ENCODE measurements around the gene INTS11.

The INTS11 gene

GRCh38 chr1:1285611-1286311 is 38.7 kb downstream of the INTS11 start:
- peaks cover 4% of the 10 kb centered on the region for H3K27me3 ChIP-seq
- H3K4me1 ChIP-seq (ENCODE audit: control insufficient read depth in 1 of 2, insufficient read depth in 1 of 2, low read depth in 1 of 2, low read length in 1 of 2): no peaks in the 10 kb centered on the region
- no peaks in the 10 kb centered on the region for H3K36me3 ChIP-seq
- no peaks in the 10 kb centered on the region for H3K9me3 ChIP-seq
- no peak overlapping the region for H3K4me3 ChIP-seq (ENCODE audit: low read depth in 1 of 2, low read length in 1 of 2)
- H3K27ac ChIP-seq: no peak overlapping the region
- no peak for TF ChIP-seq CTCF (IDR thresholded peaks at IDR 0.05)

GRCh38 chr1:1285102-1285571 is 39.3 kb downstream of the INTS11 start:
- no peak overlapping the region for H3K27ac ChIP-seq
- no peaks in the 10 kb centered on the region for H3K9me3 ChIP-seq
- no peak for TF ChIP-seq CTCF (IDR thresholded peaks at IDR 0.05)
- H3K4me1 ChIP-seq (ENCODE audit: control insufficient read depth in 1 of 2, insufficient read depth in 1 of 2, low read depth in 1 of 2, low read length in 1 of 2): no peaks in the 10 kb centered on the region
- peaks cover 4% of the 10 kb centered on the region for H3K27me3 ChIP-seq
- no peaks in the 10 kb centered on the region for H3K36me3 ChIP-seq
- no peak overlapping the region for H3K4me3 ChIP-seq (ENCODE audit: low read depth in 1 of 2, low read length in 1 of 2)

DNA sequence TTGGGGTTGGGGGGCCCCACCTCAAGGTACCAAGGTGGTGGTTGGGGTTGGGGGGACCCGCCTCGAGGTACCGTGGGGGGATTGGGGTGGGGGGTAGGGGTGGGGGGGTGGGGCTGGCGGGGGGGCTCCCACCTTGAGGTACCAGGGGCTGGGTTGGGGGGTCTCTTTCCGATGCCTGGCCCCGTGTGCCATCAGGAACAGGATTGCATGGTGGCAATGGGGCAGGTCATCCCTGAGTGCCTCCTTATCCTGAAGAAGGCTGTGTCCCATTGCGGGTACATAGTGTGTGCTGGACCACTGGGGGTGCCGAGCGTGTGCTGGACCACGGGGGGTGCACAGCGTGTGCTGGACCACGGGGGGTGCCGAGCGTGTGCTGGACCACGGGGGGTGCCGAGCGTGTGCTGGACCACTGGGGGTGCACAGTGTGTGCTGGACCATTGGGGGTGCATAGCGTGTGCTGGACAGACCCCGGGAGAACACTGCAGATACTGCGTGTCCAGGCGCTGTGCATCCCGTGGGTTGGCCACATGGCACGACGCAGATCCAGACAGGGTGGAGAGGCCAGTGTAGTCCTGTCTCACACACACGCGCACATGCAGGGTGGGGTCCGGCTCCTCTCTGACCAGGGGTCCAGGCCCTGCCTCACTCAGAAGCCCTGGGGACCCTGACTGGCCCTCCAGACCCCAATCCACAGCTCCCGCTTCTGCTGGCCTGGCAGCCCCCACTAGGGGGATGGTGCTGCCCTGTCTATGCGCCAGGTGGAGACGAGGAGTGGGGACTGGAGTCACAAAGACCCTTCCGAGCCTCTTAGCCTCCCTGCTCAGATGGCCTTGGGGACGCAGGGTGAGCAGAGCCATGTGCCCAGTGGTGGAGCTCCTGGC is 40.0 kb downstream of the INTS11 start:
- Histone ChIP-seq H3K27ac (no peak overlapping the region), H3K27me3 (peaks cover 4% of the 10 kb centered on the region), H3K4me3 (ENCODE audit: low read depth in 1 of 2, low read length in 1 of 2) (no peak overlapping the region), H3K4me1 (ENCODE audit: control insufficient read depth in 1 of 2, insufficient read depth in 1 of 2, low read depth in 1 of 2, low read length in 1 of 2) (no peaks in the 10 kb centered on the region), H3K9me3 (no peaks in the 10 kb centered on the region), H3K36me3 (no peaks in the 10 kb centered on the region)
- TF ChIP-seq CTCF (IDR thresholded peaks at IDR 0.05): no peak

- H3K27me3 ChIP-seq: peaks cover 4% of the 10 kb centered on the region
- no peaks in the 10 kb centered on the region for H3K4me1 ChIP-seq (ENCODE audit: control insufficient read depth in 1 of 2, insufficient read depth in 1 of 2, low read depth in 1 of 2, low read length in 1 of 2)
- TF ChIP-seq CTCF (IDR thresholded peaks at IDR 0.05): no peak
- H3K27ac ChIP-seq: no peak overlapping the region
- no peaks in the 10 kb centered on the region for H3K36me3 ChIP-seq
- H3K4me3 ChIP-seq (ENCODE audit: low read depth in 1 of 2, low read length in 1 of 2): no peak overlapping the region
- H3K9me3 ChIP-seq: no peaks in the 10 kb centered on the region
Observed at GRCh38 chr1:1283821-1284220, 40.6 kb downstream of the INTS11 start.

- Histone ChIP-seq H3K36me3 (no peaks in the 10 kb centered on the region), H3K4me3 (ENCODE audit: low read depth in 1 of 2, low read length in 1 of 2) (no peak overlapping the region), H3K27ac (no peak overlapping the region), H3K27me3 (peaks cover 4% of the 10 kb centered on the region), H3K4me1 (ENCODE audit: control insufficient read depth in 1 of 2, insufficient read depth in 1 of 2, low read depth in 1 of 2, low read length in 1 of 2) (no peaks in the 10 kb centered on the region), H3K9me3 (no peaks in the 10 kb centered on the region)
- no peak for TF ChIP-seq CTCF (IDR thresholded peaks at IDR 0.05)
Observed at GRCh38 chr1:1282998-1283397, 41.5 kb downstream of the INTS11 start.

All from neutrophil (primary cell).